Endothelial cell of umbilical vein (primary cell): ENCODE measurements around the gene RAPGEF4. TPM values are rescaled to one million over a fixed set of nuclear protein-coding genes. Genes with fewer than 3 reads are reported as not detected.

Experiments used
- BruUV-seq: library from RNA; stranded (reverse); fragments of 400-500 nt; replicated peaks from 2 replicates; lab custom pipeline; 2021; lab: Mats Ljungman, UMichigan
- CTCF ChIA-PET: fragments of 300-600, 350-600 bp; sonication (Branson Sonifier 250); formaldehyde crosslinking; loops from one replicate; lab custom pipeline; 2021; ENCODE audit warnings: antibody characterized with exemption, inconsistent platforms; lab: Charles Lee
- POLR2A ChIA-PET: fragments of 300-600, 350-600 bp; sonication (Branson Sonifier 250); formaldehyde crosslinking; loops from one replicate; lab custom pipeline; 2021; ENCODE audit warnings: antibody characterized with exemption, inconsistent platforms; lab: Charles Lee
- DNase-seq: peaks from one replicate; pipeline ENCODE4 v3.0.0-alpha.2; 2011; ENCODE audit warnings: low read depth, low spot score
- FAIRE-seq: peaks from 2 replicates; lab custom pipeline; 2011; peaks lifted over from hg19 to GRCh38; lab: Jason Lieb, UNC
- H2AFZ ChIP-seq: 2 replicates; pipeline ENCODE4 v1.6.0; 2012; ENCODE audit warnings: low read depth, low read length, control low read depth, inconsistent platforms
- H3K27ac ChIP-seq: 2 replicates; pipeline ENCODE4 v1.5.1; 2011; ENCODE audit warnings: low read depth, mild to moderate bottlenecking, control low read depth, low read length, moderate library complexity; ENCODE audit not compliant: insufficient read depth
- H3K27me3 ChIP-seq, 2 experiments: 2 replicates each; pipeline versions ENCODE4 v1.6.0 to v1.6.1; 2011; ENCODE audit warnings: low read length in 2 of 2, mixed read lengths in 1 of 2; ENCODE audit not compliant: control insufficient read depth in 2 of 2, insufficient read depth in 2 of 2
- H3K36me3 ChIP-seq, 2 experiments: 2 replicates in 1 of 2; 3 replicates in 1 of 2; pipeline ENCODE4 v1.5.1; 2011; ENCODE audit warnings: low read length in 2 of 2, mild to moderate bottlenecking in 1 of 2, moderate library complexity in 1 of 2; ENCODE audit not compliant: control insufficient read depth in 2 of 2, insufficient read depth in 2 of 2; ENCODE audit errors: extremely low read depth in 1 of 2
- H3K4me1 ChIP-seq: 3 replicates; pipeline ENCODE4 v1.5.1; 2011; ENCODE audit warnings: mild to moderate bottlenecking, low read length; ENCODE audit not compliant: control insufficient read depth, insufficient read depth; ENCODE audit errors: extremely low read depth
- H3K4me2 ChIP-seq: 2 replicates; pipeline ENCODE4 v1.6.1; 2011; ENCODE audit warnings: low read length, control low read depth, mixed read lengths; ENCODE audit not compliant: insufficient read depth
- H3K4me3 ChIP-seq, 3 experiments: fragments of 200-600 bp in 1 of 3; sonication (generic), shearing (Covaris generic) in 1 of 3; replicated peaks in 1 of 3; 2 replicates each; pipeline ENCODE4 v1.5.1; 2011 to 2016; ENCODE audit warnings: control low read depth in 3 of 3, low read length in 3 of 3, mild to moderate bottlenecking in 2 of 3, inconsistent platforms in 1 of 3, low read depth in 1 of 3, moderate library complexity in 1 of 3; ENCODE audit not compliant: insufficient read depth in 1 of 3
- H3K79me2 ChIP-seq: 2 replicates; pipeline ENCODE4 v1.6.0; 2012; ENCODE audit warnings: low read length, inconsistent platforms; ENCODE audit not compliant: control insufficient read depth, insufficient read depth
- H3K9ac ChIP-seq: replicated peaks from 2 replicates; pipeline ENCODE3; 2011; ENCODE audit warnings: low read length, control low read depth; ENCODE audit not compliant: insufficient read depth; ENCODE audit errors: extremely low read depth
- H3K9me1 ChIP-seq: replicated peaks from 3 replicates; pipeline ENCODE4 v1.6.0; 2011; ENCODE audit warnings: mild to moderate bottlenecking, low read length; ENCODE audit not compliant: control insufficient read depth, insufficient read depth; ENCODE audit errors: extremely low read depth
- H3K9me3 ChIP-seq: replicated peaks from 2 replicates; pipeline ENCODE4 v1.5.1; 2012; ENCODE audit warnings: low read length, inconsistent platforms; ENCODE audit not compliant: control insufficient read depth, insufficient read depth
- H4K20me1 ChIP-seq: replicated peaks from 2 replicates; pipeline ENCODE3; 2011; ENCODE audit warnings: mild to moderate bottlenecking, low read length; ENCODE audit not compliant: control insufficient read depth, insufficient read depth; ENCODE audit errors: extremely low read depth
- EZH2 ChIP-seq: IDR thresholded peaks from 2 replicates; pipeline ENCODE4 v1.6.1; 2012; ENCODE audit warnings: borderline replicate concordance, low read depth, mild to moderate bottlenecking, moderate library complexity, low read length, inconsistent platforms; ENCODE audit not compliant: severe bottlenecking
- FOS ChIP-seq: IDR thresholded peaks from 2 replicates; pipeline ENCODE4 v1.6.1; 2011; ENCODE audit warnings: mild to moderate bottlenecking, low read length, moderate library complexity, borderline replicate concordance; ENCODE audit not compliant: insufficient read depth
- GATA2 ChIP-seq: IDR thresholded peaks from 2 replicates; pipeline ENCODE4 v1.7.0; 2011; ENCODE audit warnings: low read depth, mild to moderate bottlenecking, moderate library complexity, mixed read lengths, low read length; ENCODE audit not compliant: insufficient read length, insufficient read depth
- JUN ChIP-seq: IDR thresholded peaks from 2 replicates; pipeline ENCODE4 v1.6.1; 2011; ENCODE audit warnings: borderline replicate concordance, low read depth; ENCODE audit not compliant: insufficient read length, insufficient read depth
- MYC ChIP-seq: IDR thresholded peaks from one replicate; pipeline ENCODE4 v1.6.1; 2011; ENCODE audit warnings: mild to moderate bottlenecking, low read depth, low read length
- POLR2A ChIP-seq: IDR thresholded peaks from 2 replicates; pipeline ENCODE4 v1.6.1; 2012; ENCODE audit warnings: low read depth, mild to moderate bottlenecking, control low read depth, low read length
- POLR2AphosphoS5 ChIP-seq: IDR thresholded peaks from 2 replicates; pipeline ENCODE4 v1.6.1; 2012; ENCODE audit warnings: low read depth, mild to moderate bottlenecking, control low read depth, low read length, moderate library complexity; ENCODE audit not compliant: insufficient read depth
- dilution Hi-C: fragments of 300-500 bp; cut with MboI; formaldehyde crosslinking; loops from one replicate; pipeline ENCODE4 v1.15.0; 2019; ENCODE audit warnings: low sequenced_read_pairs; ENCODE audit not compliant: extremely low pct_ligation_motif_present
- intact Hi-C: fragments of 100-400 bp; cut with micrococcal nuclease; formaldehyde crosslinking; loops from one replicate; pipeline ENCODE4 v1.10.0; 2022
- polyA plus RNA-seq, 4 experiments: library from polyadenylated mRNA; depleted of rRNA in 3 of 4; stranded (reverse) in 3 of 4; unstranded in 1 of 4; fragments of >200 nt; gene quantifications; 2 replicates each; pipeline versions ENCODE4 v1.2.1 to v1.2.3, GENCODE V29; 2011 to 2012; ENCODE audit warnings: missing spikeins in 1 of 4
- total RNA-seq: library from RNA; stranded (reverse); gene quantifications from 2 replicates; pipeline ENCODE4 v1.2.3, GENCODE V29; 2021
- TF ChIP-seq, protein P1 (sequence below): IDR thresholded peaks from 2 replicates; pipeline ENCODE4 v1.6.1; 2011; ENCODE audit not compliant: insufficient read depth, insufficient read length
- TF ChIP-seq, protein P2 (sequence below), 2 donors: IDR thresholded peaks; 1 replicate in 1 of 2; 2 replicates in 1 of 2; pipeline ENCODE4 v1.5.1; 2011; ENCODE audit warnings: low read length in 2 of 2, mild to moderate bottlenecking in 2 of 2, moderate library complexity in 2 of 2, control low read depth in 1 of 2, inconsistent platforms in 1 of 2, low read depth in 1 of 2; ENCODE audit not compliant: insufficient read depth in 1 of 2; ENCODE audit errors: extremely low read depth in 1 of 2

Gene RAPGEF4
- total and polyA plus RNA-seq, 2 donors (not counting 3 experiments of a cell fraction or from before 2014, with no cell fraction given) = 7.2 to 9.2 TPM

- ChIA-PET CTCF (interaction anchor here (14.3 kb wide), 1 partner anchor 180 kb away, joined by 493 read pairs; no protein-coding TSS in a partner anchor), POLR2A (no interaction called here)
- Histone ChIP-seq H3K79me2 (no peaks in the 10 kb centered on the region), H3K27me3 (no peaks in the 10 kb centered on the region), H3K4me3 (no peak overlapping the region), H3K36me3 (peaks cover 0 to 6% of the 10 kb centered on the region in 2 experiments), H3K4me1 (no peaks in the 10 kb centered on the region), H3K9ac (no peak overlapping the region), H4K20me1 (no peaks in the 10 kb centered on the region), H3K27ac (no peak overlapping the region), H3K9me3 (no peaks in the 10 kb centered on the region), H3K4me2 (no peak overlapping the region), H2AFZ (no peak overlapping the region), H3K9me1 (no peaks in the 10 kb centered on the region)
- TF ChIP-seq POLR2AphosphoS5 = no peak
- TF ChIP-seq, protein P1, sequence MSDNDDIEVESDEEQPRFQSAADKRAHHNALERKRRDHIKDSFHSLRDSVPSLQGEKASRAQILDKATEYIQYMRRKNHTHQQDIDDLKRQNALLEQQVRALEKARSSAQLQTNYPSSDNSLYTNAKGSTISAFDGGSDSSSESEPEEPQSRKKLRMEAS = no peak
- TF ChIP-seq, protein P2, sequence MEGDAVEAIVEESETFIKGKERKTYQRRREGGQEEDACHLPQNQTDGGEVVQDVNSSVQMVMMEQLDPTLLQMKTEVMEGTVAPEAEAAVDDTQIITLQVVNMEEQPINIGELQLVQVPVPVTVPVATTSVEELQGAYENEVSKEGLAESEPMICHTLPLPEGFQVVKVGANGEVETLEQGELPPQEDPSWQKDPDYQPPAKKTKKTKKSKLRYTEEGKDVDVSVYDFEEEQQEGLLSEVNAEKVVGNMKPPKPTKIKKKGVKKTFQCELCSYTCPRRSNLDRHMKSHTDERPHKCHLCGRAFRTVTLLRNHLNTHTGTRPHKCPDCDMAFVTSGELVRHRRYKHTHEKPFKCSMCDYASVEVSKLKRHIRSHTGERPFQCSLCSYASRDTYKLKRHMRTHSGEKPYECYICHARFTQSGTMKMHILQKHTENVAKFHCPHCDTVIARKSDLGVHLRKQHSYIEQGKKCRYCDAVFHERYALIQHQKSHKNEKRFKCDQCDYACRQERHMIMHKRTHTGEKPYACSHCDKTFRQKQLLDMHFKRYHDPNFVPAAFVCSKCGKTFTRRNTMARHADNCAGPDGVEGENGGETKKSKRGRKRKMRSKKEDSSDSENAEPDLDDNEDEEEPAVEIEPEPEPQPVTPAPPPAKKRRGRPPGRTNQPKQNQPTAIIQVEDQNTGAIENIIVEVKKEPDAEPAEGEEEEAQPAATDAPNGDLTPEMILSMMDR (IDR thresholded peaks at IDR 0.05; ENCODE audit: extremely low read depth in 1 of 2, insufficient read depth in 1 of 2, low read depth in 1 of 2, low read length in 2 of 2) = no peak
- TF ChIP-seq FOS = no peak
- no peak for TF ChIP-seq MYC
- TF ChIP-seq EZH2 = no peak
- TF ChIP-seq JUN = no peak
- TF ChIP-seq GATA2 = no peak
- TF ChIP-seq POLR2A = no peak
- no peak for DNase-seq
- dilution Hi-C loops = no loop called here
- no peak for FAIRE-seq
- no TSS peak for BruUV-seq
- intact Hi-C loops = no loop called here
Measured at GRCh38 chr2:173034143-173034542, 298.5 kb downstream of the RAPGEF4 start.
